DOHH2 (cell line): ENCODE results near the gene IGFL1.

Source experiments
- CTCF ChIP-seq: fragments of 200-600 bp; sonication (generic); IDR thresholded peaks from one replicate; pipeline ENCODE4 v1.5.1; 2014; ENCODE audit warnings: antibody characterized with exemption, mild to moderate bottlenecking, low read depth, low read length; ENCODE audit not compliant: poor library complexity, severe bottlenecking
- EZH2phosphoT487 ChIP-seq: fragments of 200-600 bp; sonication (generic); IDR thresholded peaks from 2 replicates; pipeline ENCODE4 v1.6.1; 2017; ENCODE audit warnings: borderline replicate concordance, mild to moderate bottlenecking, antibody characterized with exemption, low read length, moderate library complexity, mixed read lengths

- no peak for TF ChIP-seq CTCF
- no peak for TF ChIP-seq EZH2phosphoT487
Measured at GRCh38 chr19:46225558-46226004, 4.0 kb upstream of the IGFL1 start.
